Measurements from ENCODE around the gene CREB3L1.
A peak's percentile ranks its signal among the peaks of the same experiment; 100 is the strongest.

Gene CREB3L1

DNA sequence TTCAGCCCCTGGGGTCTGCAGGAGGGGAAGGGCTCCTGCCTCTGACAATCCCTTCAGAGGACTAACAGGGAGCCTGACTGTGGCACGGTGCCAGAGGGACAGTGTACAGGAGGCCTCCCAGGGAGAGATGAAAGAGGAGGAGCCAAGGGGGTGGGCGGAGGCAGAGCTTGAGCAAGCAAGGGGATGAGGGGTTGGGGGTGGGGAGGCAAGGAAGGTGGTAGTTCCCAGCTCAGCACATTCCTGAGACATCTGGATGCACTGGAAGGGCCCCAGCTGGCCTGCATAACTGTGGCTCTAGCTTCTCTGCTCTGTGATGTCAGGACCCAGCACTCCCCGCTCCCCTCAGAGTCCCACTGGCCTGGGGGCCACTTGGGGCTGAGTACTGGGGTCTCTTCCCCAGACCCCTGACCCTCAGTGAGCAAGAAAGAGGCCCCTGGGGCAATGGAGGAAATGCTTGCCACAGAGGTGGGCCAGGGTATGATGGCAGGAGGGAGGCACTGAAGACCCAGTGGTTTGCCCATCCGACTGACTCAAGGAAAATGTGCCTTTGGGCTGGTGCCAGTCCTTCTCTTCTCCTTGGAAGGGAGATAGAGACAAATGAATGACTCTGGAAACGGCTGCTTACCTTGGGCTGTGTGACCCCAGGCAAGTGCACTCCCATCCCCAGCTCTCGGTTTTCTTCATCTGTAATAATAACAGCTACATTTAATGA is 13.3 kb downstream of the CREB3L1 start:
- peak; percentile 96 for DNase-seq (ENCODE audit: low read depth, low spot score)
- TF ChIP-seq, protein P1, sequence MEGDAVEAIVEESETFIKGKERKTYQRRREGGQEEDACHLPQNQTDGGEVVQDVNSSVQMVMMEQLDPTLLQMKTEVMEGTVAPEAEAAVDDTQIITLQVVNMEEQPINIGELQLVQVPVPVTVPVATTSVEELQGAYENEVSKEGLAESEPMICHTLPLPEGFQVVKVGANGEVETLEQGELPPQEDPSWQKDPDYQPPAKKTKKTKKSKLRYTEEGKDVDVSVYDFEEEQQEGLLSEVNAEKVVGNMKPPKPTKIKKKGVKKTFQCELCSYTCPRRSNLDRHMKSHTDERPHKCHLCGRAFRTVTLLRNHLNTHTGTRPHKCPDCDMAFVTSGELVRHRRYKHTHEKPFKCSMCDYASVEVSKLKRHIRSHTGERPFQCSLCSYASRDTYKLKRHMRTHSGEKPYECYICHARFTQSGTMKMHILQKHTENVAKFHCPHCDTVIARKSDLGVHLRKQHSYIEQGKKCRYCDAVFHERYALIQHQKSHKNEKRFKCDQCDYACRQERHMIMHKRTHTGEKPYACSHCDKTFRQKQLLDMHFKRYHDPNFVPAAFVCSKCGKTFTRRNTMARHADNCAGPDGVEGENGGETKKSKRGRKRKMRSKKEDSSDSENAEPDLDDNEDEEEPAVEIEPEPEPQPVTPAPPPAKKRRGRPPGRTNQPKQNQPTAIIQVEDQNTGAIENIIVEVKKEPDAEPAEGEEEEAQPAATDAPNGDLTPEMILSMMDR (IDR thresholded peaks at IDR 0.05; ENCODE audit: low read depth, low read length): no peak
- H3K4me3 ChIP-seq (ENCODE audit: low read depth, low read length): no peak overlapping the region
- in situ Hi-C loops (cut with HindIII; ENCODE audit: low sequenced_read_pairs): no loop called here

DNA sequence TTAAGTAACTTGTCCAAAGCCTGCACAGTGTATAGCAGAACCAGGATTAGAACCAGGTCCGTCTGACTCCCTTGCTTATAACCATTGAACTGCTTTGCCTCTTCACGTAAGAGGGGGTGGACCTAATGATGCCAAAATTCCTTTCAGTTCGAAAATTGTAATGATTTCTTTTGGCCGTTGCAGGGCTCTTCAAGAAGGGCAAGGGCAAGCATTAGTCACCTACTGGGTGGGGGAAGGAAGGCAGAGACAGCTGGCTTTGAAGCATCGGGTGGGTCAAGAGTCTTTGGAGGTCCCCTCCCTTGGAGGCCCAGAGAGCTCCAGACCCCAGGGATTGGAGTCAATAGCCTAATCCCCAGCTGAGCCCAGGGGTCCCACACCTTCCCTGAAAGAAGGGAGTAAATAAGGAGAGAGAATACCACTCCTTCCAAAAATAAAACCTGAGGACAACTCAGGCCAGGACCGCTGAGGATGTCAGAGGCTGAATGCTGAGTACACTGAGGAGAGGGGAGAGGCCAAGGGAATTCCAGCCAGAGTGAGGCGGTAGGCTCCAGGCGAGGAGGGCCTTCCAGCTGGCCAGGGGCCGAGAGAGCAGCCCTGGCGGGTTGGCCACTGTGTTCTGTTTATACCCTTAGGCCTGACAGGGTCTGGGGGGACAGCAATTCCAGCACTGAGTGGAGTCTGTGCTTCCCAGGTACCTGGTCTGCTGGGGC is 14.1 kb downstream of the CREB3L1 start:
- no peak overlapping the region for H3K4me3 ChIP-seq (ENCODE audit: low read depth, low read length)

DNA sequence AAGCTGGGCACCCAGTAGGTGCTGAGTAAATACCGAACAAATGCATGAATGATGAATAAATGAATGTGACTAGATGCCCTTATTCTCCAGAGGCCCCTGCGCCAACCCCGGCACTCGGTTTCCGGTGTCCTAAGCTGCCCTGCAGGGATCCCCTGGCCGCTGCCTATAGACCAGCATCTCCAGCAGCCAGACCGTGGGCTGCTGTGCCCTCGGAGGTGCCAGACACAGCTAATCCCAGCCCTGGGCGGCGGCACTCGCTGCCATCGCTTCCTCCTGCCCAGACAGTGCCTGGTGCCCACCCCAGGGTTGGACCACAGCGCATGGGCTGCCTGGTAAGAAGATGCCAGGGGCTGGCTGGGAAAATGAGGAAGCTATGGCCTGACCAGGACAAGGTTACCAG is 15.6 kb downstream of the CREB3L1 start:
- H3K4me3 ChIP-seq (ENCODE audit: low read depth, low read length): no peak overlapping the region
- in situ Hi-C loops (cut with HindIII; ENCODE audit: low sequenced_read_pairs): no loop called here
- DNase-seq (ENCODE audit: low read depth, low spot score): no peak
- TF ChIP-seq, protein P1 (IDR thresholded peaks at IDR 0.05; ENCODE audit: low read depth, low read length): no peak

More for the DNA sequence above, 14.1 kb downstream of the CREB3L1 start:
- DNase-seq (ENCODE audit: low read depth, low spot score): peak; percentile 79
- TF ChIP-seq, protein P1 (IDR thresholded peaks at IDR 0.05; ENCODE audit: low read depth, low read length): peak; percentile 10
- in situ Hi-C loops (cut with HindIII; ENCODE audit: low sequenced_read_pairs): no loop called here

DNA sequence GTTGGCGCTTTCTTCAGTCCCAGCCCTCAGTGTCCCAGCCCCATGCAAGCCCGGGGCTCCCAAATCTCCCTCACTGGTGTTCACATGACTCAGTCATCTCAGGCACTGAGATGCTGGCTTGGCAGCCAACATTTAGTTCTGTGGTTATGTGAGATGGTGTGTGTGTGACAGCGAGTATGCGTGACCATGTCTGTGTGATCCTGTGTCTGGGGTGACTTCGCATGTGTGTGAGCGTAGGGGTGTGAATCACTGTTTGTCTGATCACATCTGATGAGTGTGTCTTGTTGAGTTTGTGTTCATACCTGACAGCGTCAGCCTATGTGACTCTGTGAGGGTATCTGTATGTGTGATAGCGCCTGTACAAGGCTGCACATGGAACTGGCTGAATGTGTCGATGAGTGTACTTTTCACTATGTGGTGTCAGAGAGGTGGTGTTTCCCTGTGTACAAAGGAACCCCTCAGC is 16.2 kb downstream of the CREB3L1 start:
- TF ChIP-seq, protein P1 (IDR thresholded peaks at IDR 0.05; ENCODE audit: low read depth, low read length): no peak
- peak; percentile 88 for DNase-seq (ENCODE audit: low read depth, low spot score)
- in situ Hi-C loops (cut with HindIII; ENCODE audit: low sequenced_read_pairs): no loop called here
- H3K4me3 ChIP-seq (ENCODE audit: low read depth, low read length): no peak overlapping the region

DNA sequence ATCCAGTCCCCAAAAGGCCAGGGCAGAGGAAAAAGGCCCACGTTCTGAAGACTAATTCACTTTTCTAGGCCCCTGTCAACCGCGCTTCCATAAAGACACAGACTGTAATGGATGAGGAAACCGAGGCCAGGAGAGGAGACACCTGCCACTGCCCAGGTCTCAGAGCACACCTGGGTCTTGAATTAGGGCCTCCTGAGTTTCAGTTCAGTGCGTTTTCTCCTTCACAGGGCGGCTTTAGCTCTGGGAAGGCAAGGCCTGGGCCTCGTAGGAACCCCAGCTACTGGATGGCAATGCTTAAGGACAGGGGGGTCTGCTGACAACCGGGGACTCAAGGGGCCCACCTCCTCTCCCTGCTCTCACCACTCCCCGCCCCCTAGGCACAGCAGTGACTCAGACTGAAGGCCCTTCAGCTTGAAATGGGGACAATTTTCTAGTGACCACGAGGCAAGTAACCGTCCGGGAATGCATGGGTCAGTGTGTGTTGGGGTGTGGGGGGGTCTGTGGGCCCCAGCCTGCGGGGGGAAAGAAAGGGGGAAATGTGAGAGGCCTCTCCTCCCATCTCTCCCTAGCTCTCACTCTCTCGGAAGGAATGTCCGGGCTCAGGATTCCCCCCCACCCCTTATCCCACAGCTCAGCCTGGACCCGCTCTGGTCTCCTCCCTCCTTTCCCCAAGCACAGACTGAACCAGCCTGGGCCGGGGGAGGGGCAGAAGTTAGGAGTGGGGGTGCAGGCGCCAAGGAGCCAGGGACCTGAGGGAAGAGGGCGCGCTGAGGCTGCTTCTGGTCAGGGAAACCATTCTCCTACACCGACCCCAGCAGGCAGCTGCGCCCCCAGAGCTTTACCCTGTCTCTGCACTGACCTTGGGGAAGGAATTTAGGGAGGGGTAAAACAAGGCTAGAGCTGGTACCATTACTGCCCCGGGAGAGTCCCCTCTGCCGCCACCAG is 17.2 kb downstream of the CREB3L1 start:
- TF ChIP-seq, protein P1 (IDR thresholded peaks at IDR 0.05; ENCODE audit: low read depth, low read length): no peak
- peak overlapping the region; percentile 35 for H3K4me3 ChIP-seq (ENCODE audit: low read depth, low read length)
- peak; percentile 94 for DNase-seq (ENCODE audit: low read depth, low spot score)
- in situ Hi-C loops (cut with HindIII; ENCODE audit: low sequenced_read_pairs): no loop called here
